CD4-positive, alpha-beta T cell treated with Interleukin-17A for 4 hours (primary cell): Measurements from ENCODE around the gene KCNG1.
"Not testable (repeated sequence)": the region's sequence is repeated elsewhere in the genome, so short reads cannot be mapped to it uniquely, and the experiment has no call there.

Experiments used
- DNase-seq: peaks from one replicate; pipeline ENCODE4 v3.0.0-alpha.2; 2020; ENCODE audit warnings: mixed read lengths

KCNG1 gene

GRCh38 chr20:50980851-50981713 is 41.8 kb downstream of the KCNG1 start:
- DNase-seq, result peak; percentile 77

GRCh38 chr20:50980071-50980681 is 42.7 kb downstream of the KCNG1 start:
- no peak for DNase-seq

- not testable (repeated sequence) for DNase-seq
These were observed 44.4 kb downstream of the KCNG1 start for GRCh38 chr20:50978533-50978932.

GRCh38 chr20:50977066-50978021 is 45.6 kb downstream of the KCNG1 start:
- DNase-seq, result no peak

GRCh38 chr20:50975701-50976330 is 47.1 kb downstream of the KCNG1 start:
- no peak for DNase-seq

- DNase-seq, result no peak
These were observed 53.0 kb downstream of the KCNG1 start for GRCh38 chr20:50969912-50970311.

- no peak for DNase-seq
These were observed 53.5 kb downstream of the KCNG1 start for GRCh38 chr20:50969435-50969834.

GRCh38 chr20:50968289-50968688 is 54.6 kb downstream of the KCNG1 start:
- DNase-seq, result no peak

- no peak for DNase-seq
These were observed 55.3 kb downstream of the KCNG1 start for GRCh38 chr20:50967586-50967985.

GRCh38 chr20:50959543-50960126 is 63.3 kb downstream of the KCNG1 start:
- no peak for DNase-seq

GRCh38 chr20:50958615-50959542 is 64.0 kb downstream of the KCNG1 start, which contains the start of gene MOCS3:
Gene MOCS3, plus strand, starts transcription at chr20:50958818. Its CDS starts 25 bp downstream, at chr20:50958843.
- DNase-seq, result peak; percentile 85

- peak; percentile 89 for DNase-seq
These were observed 64.9 kb downstream of the KCNG1 start, which contains the start of gene DPM1 for GRCh38 chr20:50957798-50958614. Gene DPM1, minus strand, starts transcription at chr20:50958532. Its CDS starts 9 bp downstream, at chr20:50958523.

- no peak for DNase-seq
These were observed 65.6 kb downstream of the KCNG1 start for GRCh38 chr20:50957276-50957675.

- DNase-seq, result no peak
These were observed 69.1 kb downstream of the KCNG1 start for GRCh38 chr20:50953821-50954220.
